SU-DHL-6 (cell line): Measurements from ENCODE around the gene GNL2.

Experiments
- H2AFZ ChIP-seq: fragments of 200-600 bp; sonication (generic); 2 replicates; pipeline ENCODE4 v1.6.1; 2014; ENCODE audit warnings: low read depth, mild to moderate bottlenecking, moderate library complexity, mixed read lengths, antibody characterized with exemption, low read length; ENCODE audit not compliant: severe bottlenecking
- H3F3A ChIP-seq: fragments of 200-600 bp; shearing (Covaris generic); 2 replicates; pipeline ENCODE4 v1.6.0; 2016; ENCODE audit warnings: antibody characterized with exemption, mild to moderate bottlenecking; ENCODE audit not compliant: insufficient read depth
- H3K27ac ChIP-seq: fragments of 200-600 bp; sonication (generic); 2 replicates; pipeline ENCODE4 v1.5.1; 2016; ENCODE audit warnings: low read depth, mild to moderate bottlenecking, low read length, moderate library complexity, mixed read lengths
- H3K27me3 ChIP-seq: fragments of 200-600 bp; sonication (generic), shearing (Covaris generic); 2 replicates; pipeline ENCODE4 v1.6.0; 2014; ENCODE audit warnings: mild to moderate bottlenecking, low read length
- H3K36me3 ChIP-seq: fragments of 200-600 bp; sonication (generic); 2 replicates; pipeline ENCODE4 v1.6.1; 2014; ENCODE audit warnings: mild to moderate bottlenecking, low read length, mixed read lengths
- H3K4me2 ChIP-seq: fragments of 300-600, 200-600 bp; shearing (Covaris generic), sonication (generic); 2 replicates; pipeline ENCODE4 v1.6.0; 2014; ENCODE audit warnings: low read length, low read depth, mild to moderate bottlenecking; ENCODE audit not compliant: poor library complexity, severe bottlenecking
- H3K4me3 ChIP-seq: fragments of 200-600 bp; sonication (generic); 2 replicates; pipeline ENCODE4 v1.5.1; 2014; ENCODE audit warnings: antibody characterized with exemption, low read length, mild to moderate bottlenecking, mixed read lengths; ENCODE audit not compliant: insufficient read depth, poor library complexity, severe bottlenecking
- H3K79me2 ChIP-seq: fragments of 200-600 bp; sonication (generic); 2 replicates; pipeline ENCODE4 v1.6.1; 2014; ENCODE audit warnings: mild to moderate bottlenecking, low read length, moderate library complexity; ENCODE audit not compliant: insufficient read depth
- H3K9ac ChIP-seq: fragments of 200-600 bp; sonication (generic); 2 replicates; pipeline ENCODE4 v1.7.0; 2014; ENCODE audit warnings: mild to moderate bottlenecking, low read length
- H3K9me2 ChIP-seq: fragments of 200-600 bp; sonication (generic); replicated peaks from 2 replicates; pipeline ENCODE4 v1.6.1; 2014; ENCODE audit warnings: low read length; ENCODE audit not compliant: insufficient read depth
- H3K9me3 ChIP-seq: fragments of 200-600 bp; sonication (generic); 2 replicates; pipeline ENCODE4 v1.6.1; 2014; ENCODE audit warnings: low read length, mixed read lengths; ENCODE audit not compliant: insufficient read depth
- H4K20me1 ChIP-seq: fragments of 200-600 bp; sonication (generic); 2 replicates; pipeline ENCODE4 v1.6.1; 2014; ENCODE audit warnings: low read depth, mild to moderate bottlenecking, antibody characterized with exemption, low read length, moderate library complexity, mixed read lengths
- CTCF ChIP-seq: fragments of 200-600 bp; sonication (generic); IDR thresholded peaks from one replicate; pipeline ENCODE4 v1.5.1; 2017; ENCODE audit warnings: antibody characterized with exemption, mild to moderate bottlenecking, low read length, moderate library complexity; ENCODE audit not compliant: insufficient read depth, poor library complexity, severe bottlenecking
- EZH2phosphoT487 ChIP-seq: fragments of 200-600 bp; sonication (generic), shearing (Covaris generic); conservative IDR thresholded peaks from 2 replicates; pipeline ENCODE4 v1.6.1; 2018; ENCODE audit warnings: mild to moderate bottlenecking, antibody characterized with exemption, low read length, moderate library complexity, mixed read lengths

The GNL2 gene

GRCh38 chr1:37629726-37630425, 34.1 kb upstream of the GNL2 start:
- H3K9ac ChIP-seq = no peak overlapping the region
- H3K79me2 ChIP-seq = no peaks in the 10 kb centered on the region
- H3K36me3 ChIP-seq = no peaks in the 10 kb centered on the region
- no peaks in the 10 kb centered on the region for H3K9me3 ChIP-seq
- no peaks in the 10 kb centered on the region for H4K20me1 ChIP-seq
- H3K27ac ChIP-seq = no peak overlapping the region
- H3K27me3 ChIP-seq = no peaks in the 10 kb centered on the region
- TF ChIP-seq EZH2phosphoT487 (no peak), CTCF (no peak)
- no peaks in the 10 kb centered on the region for H3F3A ChIP-seq
- H3K4me3 ChIP-seq = no peak overlapping the region
- no peak overlapping the region for H2AFZ ChIP-seq
- no peak overlapping the region for H3K4me2 ChIP-seq
- H3K9me2 ChIP-seq = no peaks in the 10 kb centered on the region

GRCh38 chr1:37629008-37629407, 33.3 kb upstream of the GNL2 start:
- TF ChIP-seq CTCF (no peak), EZH2phosphoT487 (no peak)
- Histone ChIP-seq H3K9me3 (no peaks in the 10 kb centered on the region), H4K20me1 (no peaks in the 10 kb centered on the region), H3K36me3 (no peaks in the 10 kb centered on the region), H3K9ac (no peak overlapping the region), H3K27me3 (no peaks in the 10 kb centered on the region), H2AFZ (no peak overlapping the region), H3K27ac (no peak overlapping the region), H3K9me2 (no peaks in the 10 kb centered on the region), H3K4me2 (no peak overlapping the region), H3F3A (no peaks in the 10 kb centered on the region), H3K79me2 (no peaks in the 10 kb centered on the region), H3K4me3 (no peak overlapping the region)

- H3K9me3 ChIP-seq = no peaks in the 10 kb centered on the region
- H3K79me2 ChIP-seq = no peaks in the 10 kb centered on the region
- H4K20me1 ChIP-seq = no peaks in the 10 kb centered on the region
- no peak overlapping the region for H3K9ac ChIP-seq
- no peak overlapping the region for H3K27ac ChIP-seq
- no peak overlapping the region for H3K4me2 ChIP-seq
- no peak overlapping the region for H2AFZ ChIP-seq
- H3K9me2 ChIP-seq = no peaks in the 10 kb centered on the region
- H3K27me3 ChIP-seq = no peaks in the 10 kb centered on the region
- no peaks in the 10 kb centered on the region for H3K36me3 ChIP-seq
- no peak for TF ChIP-seq EZH2phosphoT487
- no peak for TF ChIP-seq CTCF
- H3F3A ChIP-seq = no peaks in the 10 kb centered on the region
- H3K4me3 ChIP-seq = no peak overlapping the region
These were observed 32.4 kb upstream of the GNL2 start for GRCh38 chr1:37628026-37628556.
